Measurements from ENCODE around the gene NCK2.

The NCK2 gene

GRCh38 chr2:105794926-105795574 lies 50.3 kb downstream of the NCK2 start:
- no peak for DNase-seq

GRCh38 chr2:105795575-105795934 lies 50.8 kb downstream of the NCK2 start:
- DNase-seq: peak; percentile 40

DNA sequence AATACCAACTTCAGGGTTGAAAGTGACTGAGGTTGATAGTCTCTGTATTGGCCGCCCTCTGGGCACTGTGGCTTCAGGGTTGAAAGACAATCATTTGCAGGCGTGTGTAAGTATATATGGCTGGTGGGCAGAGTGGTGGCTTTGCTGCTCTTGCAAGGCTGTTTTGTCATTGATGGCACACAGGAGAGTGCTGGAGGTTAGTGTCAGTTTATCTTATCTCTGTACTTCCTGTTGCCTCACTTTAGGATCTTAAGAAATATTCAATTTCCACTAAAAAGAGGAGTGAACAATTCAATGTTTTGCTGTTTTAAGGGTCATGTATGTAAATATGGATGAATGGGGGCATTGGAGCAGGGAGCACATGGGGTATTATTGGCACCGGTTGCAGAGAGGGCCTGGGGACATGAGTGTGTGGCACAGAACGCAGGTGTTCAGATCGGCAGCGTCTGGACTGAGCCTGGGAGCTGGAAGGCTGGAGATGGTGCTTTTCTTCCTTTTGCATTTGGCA lies 51.5 kb downstream of the NCK2 start:
- peak; percentile 85 for DNase-seq

GRCh38 chr2:105796791-105797190 lies 52.1 kb downstream of the NCK2 start:
- no peak for DNase-seq

- DNase-seq: peak; percentile 86
Observed at GRCh38 chr2:105797298-105797819, 52.6 kb downstream of the NCK2 start.

DNA sequence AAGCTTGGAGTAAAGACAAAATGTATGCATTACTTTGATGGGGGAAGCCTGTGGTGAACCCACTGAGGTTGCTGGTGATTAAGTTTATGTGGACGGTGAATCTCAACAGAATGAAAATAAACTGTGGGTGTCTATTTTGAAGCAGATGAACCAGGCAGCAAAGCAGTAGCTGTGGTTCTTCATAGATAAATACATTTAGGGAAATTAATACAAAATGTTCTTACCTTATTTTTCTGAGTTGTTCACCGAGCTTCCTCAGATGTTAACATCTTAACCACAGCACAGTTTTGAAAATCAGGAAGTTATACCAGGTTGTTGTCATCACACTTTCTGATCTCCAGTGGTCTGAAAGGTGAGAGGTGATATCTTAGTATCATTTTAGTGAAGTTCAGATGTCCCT lies 53.9 kb downstream of the NCK2 start:
- DNase-seq: peak; percentile 62

GRCh38 chr2:105800036-105800713 lies 55.5 kb downstream of the NCK2 start:
- peak; percentile 83 for DNase-seq

DNA sequence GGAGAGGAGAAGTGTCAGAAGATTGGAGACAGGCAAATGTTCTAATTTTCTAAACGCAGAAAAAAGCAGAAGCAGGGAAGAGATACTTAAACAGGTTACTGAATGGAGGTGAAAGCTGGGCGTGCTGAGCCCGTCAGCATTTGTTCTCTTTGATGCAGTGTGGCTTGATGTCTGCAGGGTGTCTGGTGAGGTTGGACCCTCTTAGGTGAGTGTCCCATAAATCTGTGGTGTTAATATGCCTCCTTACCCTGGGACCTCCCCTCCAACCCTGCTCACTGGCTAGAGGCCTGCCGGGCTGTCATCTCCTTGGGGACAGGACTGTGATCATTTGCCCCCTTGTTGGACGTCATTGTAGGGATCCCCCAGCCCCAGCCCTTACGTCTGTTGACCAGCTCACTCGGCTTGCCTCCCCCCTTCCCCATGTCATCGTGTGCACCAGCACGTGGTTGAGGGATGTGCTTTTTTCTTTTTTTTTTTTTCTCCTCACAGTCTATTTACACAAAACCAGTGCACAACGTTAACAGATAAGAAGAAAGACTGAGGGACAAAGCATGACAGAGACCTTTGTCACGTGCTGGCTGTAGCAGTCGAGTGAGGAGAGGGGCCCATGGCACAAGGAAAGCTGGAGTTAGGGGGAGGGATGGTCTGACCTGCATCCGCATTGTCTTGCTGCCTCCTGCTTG lies 56.4 kb downstream of the NCK2 start:
- peak; percentile 23 for DNase-seq

GRCh38 chr2:105801961-105802360 lies 57.2 kb downstream of the NCK2 start:
- DNase-seq: no peak

- peak; percentile 30 for DNase-seq
Observed at GRCh38 chr2:105802587-105802986, 57.9 kb downstream of the NCK2 start.

DNA sequence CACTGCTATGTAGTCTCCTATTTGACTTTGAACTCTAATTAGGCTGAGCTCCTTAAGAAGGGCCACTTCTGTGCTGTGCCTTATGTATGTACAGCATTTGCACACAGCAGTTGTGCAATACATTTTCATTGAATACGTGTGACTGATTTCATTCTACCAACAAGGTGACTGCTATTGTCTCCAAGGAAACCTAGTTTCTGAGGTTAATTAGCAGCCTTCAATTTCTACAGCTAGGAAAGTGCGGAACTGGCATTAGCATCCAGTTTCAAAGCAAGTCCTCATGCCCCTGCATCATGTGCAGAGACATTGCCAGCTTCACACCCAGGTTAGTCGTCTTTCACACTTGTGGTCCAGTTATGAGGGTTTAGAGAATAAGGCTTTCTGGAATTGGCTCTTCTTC lies 58.6 kb downstream of the NCK2 start:
- peak; percentile 19 for DNase-seq

DNA sequence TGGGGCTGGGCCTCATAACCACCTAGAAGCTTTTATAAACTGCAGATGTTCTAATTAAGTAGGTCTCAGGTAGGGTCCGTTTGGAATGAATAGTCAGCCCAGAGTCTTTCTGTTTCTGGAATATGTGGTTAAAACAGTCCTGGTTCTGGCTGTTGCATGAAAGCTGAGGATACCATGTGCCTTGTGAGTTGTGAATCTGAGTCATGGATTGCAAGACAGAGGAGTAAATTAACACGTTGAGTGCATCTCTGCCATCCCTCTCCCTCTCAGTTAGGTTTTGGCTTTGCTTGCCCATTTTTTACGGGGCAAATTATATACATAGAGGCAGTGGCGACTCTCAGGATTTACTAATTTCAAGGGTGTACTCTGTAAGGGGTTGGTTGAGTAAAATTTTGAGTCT lies 59.1 kb downstream of the NCK2 start:
- DNase-seq: no peak

GRCh38 chr2:105804266-105804665 lies 59.6 kb downstream of the NCK2 start:
- no peak for DNase-seq

- no peak for DNase-seq
Observed at GRCh38 chr2:105806996-105807395, 62.3 kb downstream of the NCK2 start.

GRCh38 chr2:105808423-105809096 lies 63.8 kb downstream of the NCK2 start:
- no peak for DNase-seq

GRCh38 chr2:105809097-105809473 lies 64.4 kb downstream of the NCK2 start:
- no peak for DNase-seq

DNA sequence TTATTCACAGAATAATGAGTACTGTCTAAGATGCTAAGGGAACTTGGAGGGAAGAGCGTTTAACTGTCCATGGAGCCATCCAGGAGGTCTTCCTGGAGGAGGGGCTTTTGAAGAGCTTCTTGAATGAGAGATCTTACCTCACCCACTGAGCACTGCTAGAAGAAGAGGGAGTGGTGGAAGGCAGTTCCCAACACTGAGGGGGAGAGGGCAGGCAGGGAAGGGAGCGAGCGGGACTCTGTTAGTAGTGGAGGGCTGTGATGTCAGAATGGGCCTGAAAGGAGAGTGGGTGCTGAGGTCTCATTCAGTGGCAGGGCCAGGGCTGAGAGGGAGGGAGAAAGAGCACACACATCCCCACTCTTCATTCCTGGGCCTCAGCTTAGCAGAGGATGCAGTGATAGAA lies 65.0 kb downstream of the NCK2 start:
- DNase-seq: no peak

- peak; percentile 71 for DNase-seq
Observed at GRCh38 chr2:105812180-105813044, 67.7 kb downstream of the NCK2 start.

- DNase-seq: peak; percentile 37
Observed at GRCh38 chr2:105813045-105813315, 68.3 kb downstream of the NCK2 start.

GRCh38 chr2:105813405-105813804 lies 68.7 kb downstream of the NCK2 start:
- DNase-seq: no peak

DNA sequence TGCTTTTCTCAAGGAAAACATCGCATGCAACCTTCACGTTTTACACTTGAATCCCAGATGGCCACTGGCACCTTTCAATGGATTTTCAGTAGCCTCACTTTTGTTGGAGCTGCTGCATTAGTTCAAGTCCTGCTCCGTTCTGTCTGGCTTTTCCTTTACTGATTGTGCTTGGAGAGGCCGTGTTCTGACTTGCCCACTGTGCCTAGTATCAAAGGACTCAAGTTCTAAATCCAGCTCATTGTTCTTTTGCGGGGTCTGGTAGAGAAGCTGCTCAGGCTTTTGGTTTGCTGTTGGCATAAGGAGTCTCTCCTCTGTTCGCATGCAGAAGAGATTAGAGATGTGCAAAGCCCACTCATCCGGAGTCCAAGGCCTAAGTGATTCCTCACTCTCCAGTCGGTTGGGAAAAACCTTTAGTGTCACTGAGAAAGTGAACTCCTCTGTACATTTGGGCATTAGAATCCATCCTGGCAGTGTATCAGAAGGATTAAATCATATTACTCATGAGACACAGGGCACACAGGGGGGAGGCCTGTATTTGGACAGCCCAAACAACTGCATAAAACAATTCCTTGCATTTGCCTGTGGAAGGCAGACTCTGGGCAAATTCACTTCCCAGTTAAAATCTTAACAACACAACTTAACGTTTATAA lies 69.7 kb downstream of the NCK2 start:
- no peak for DNase-seq

DNA sequence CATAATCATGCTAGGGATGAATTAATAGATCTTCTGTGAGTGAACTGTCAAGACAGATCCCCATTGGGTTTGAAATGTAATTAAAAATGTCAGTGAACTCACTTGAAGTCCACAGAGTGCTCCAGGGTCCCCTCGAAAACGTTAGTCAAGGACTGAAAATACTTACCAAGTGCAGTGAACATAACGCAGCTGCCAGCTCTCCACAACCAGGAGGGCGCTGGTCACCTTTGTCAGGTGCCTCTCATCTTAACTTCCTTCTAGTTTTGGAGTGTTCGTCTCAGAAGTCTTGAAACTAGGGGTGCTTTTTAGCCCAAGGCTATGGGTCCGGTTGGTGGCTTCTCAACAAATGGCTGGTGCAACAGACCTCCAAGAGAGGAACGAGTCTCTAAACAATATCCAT lies 70.7 kb downstream of the NCK2 start:
- DNase-seq: no peak
